Central memory CD8-positive, alpha-beta T cell (primary cell): ENCODE data around the gene RPUSD1.

ENCODE experiments used
- ATAC-seq: fragments of 150-1000 bp; cut with Tn5 transposase; replicated peaks from 2 replicates; pipeline ENCODE4 v1.10.0; 2022; ENCODE audit warnings: mild to moderate bottlenecking, moderate FRiP score, moderate number of reproducible peaks; ENCODE audit not compliant: poor library complexity, severe bottlenecking; ENCODE audit errors: extremely low read depth
- DNase-seq, 2 donors: peaks; one replicate each; pipeline ENCODE4 v3.0.0; 2021; ENCODE audit warnings: low spot score in 2 of 2
- H3K27ac Mint-ChIP-seq: one replicate; pipeline ENCODE4 v1.8.0; 2022; ENCODE audit warnings: low read depth, mild to moderate bottlenecking, moderate library complexity, mixed read lengths
- H3K27me3 Mint-ChIP-seq: one replicate; pipeline ENCODE4 v1.8.0; 2022; ENCODE audit warnings: mixed read lengths
- H3K36me3 Mint-ChIP-seq: one replicate; pipeline ENCODE4 v1.8.0; 2022; ENCODE audit warnings: mild to moderate bottlenecking, moderate library complexity, mixed read lengths; ENCODE audit not compliant: insufficient read depth
- H3K4me1 Mint-ChIP-seq: one replicate; pipeline ENCODE4 v1.8.0; 2022; ENCODE audit warnings: mixed read lengths
- H3K4me3 Mint-ChIP-seq: one replicate; pipeline ENCODE4 v1.8.0; 2022; ENCODE audit warnings: mild to moderate bottlenecking, moderate library complexity, mixed read lengths
- H3K9me3 Mint-ChIP-seq: one replicate; pipeline ENCODE4 v1.8.0; 2022; ENCODE audit warnings: mixed read lengths

The RPUSD1 gene

DNA sequence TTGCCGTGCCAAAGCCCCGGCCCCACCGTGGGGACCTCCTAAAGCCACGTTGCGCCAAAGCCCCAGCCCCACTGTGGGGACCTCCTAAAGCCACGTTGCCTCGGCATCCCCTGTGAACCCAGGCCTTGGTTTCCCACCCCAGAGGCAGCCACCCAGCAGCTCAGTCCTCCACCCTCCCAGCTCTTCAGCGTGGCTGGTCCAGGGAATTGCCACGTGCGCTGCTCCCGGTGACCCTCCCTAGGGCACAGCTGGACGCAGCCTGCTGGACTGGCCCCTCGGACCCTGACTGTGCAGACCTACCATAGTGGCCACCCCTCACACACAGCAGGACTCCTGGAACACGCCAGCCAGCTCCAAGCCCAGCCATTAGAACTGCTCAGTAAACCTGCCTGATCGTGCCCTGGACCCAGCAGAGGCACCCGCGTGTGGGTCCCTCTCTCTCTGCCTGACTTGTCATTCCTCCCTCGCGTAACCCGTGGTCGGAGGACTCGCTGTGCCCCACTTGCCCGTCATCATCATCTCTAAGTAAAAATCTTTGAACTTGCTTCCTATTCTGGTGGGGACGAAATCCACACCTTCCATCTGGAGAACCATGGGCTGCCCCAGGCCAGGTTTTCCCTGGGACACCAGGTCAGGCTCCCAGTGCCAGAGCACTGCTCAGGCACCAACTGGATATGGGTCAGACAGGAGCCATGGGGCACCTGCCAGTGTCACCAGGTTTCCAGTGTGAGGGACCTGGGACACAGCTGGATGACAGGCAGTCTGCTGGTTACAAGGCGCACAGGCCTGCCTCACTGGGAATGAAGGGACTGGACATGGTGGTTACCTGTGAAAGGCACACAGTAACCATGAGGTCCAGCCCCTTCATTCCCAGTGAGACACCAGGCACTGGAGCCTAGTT is 53.0 kb downstream of the RPUSD1 start:
- Mint-ChIP-seq H3K4me3 (no peak overlapping the region), H3K27me3 (no peaks in the 10 kb centered on the region), H3K9me3 (no peaks in the 10 kb centered on the region), H3K36me3 (peaks cover 38% of the 10 kb centered on the region), H3K27ac (no peak overlapping the region), H3K4me1 (peaks cover 6% of the 10 kb centered on the region)
- ATAC-seq: no peak
- DNase-seq: no peak
